Uterus (tissue), 4 donors: ENCODE results near the gene TRIM45. TPM values are rescaled to one million over a fixed set of nuclear protein-coding genes. Genes with fewer than 3 reads are reported as not detected.
"Not testable (repeated sequence)": the region's sequence is repeated elsewhere in the genome, so short reads cannot be mapped to it uniquely, and the experiment has no call there.

Experiments used
- DNase-seq, 2 donors: peaks; one replicate each; pipeline ENCODE4 v3.0.0-alpha.2; 2019 to 2020
- H3K27ac ChIP-seq, 2 donors: fragments of 200-600 bp; sonication (generic); 1 replicate in 1 of 2; 2 replicates in 1 of 2; pipeline ENCODE4 v1.5.1; 2016 to 2018
- H3K27me3 ChIP-seq, 2 donors: fragments of 200-600 bp; sonication (generic); one replicate each; pipeline ENCODE4 v1.5.1; 2018 to 2019; ENCODE audit warnings: control low read depth in 1 of 2
- H3K36me3 ChIP-seq, 2 donors: fragments of 200-600 bp; sonication (generic); one replicate each; pipeline ENCODE4 v1.5.1; 2019; ENCODE audit warnings: control low read depth in 1 of 2
- H3K4me1 ChIP-seq, 2 donors: fragments of 200-600 bp; sonication (generic); one replicate each; pipeline ENCODE4 v1.5.1; 2018 to 2019; ENCODE audit warnings: control low read depth in 1 of 2
- H3K4me3 ChIP-seq, 2 donors: fragments of 200-600 bp; sonication (generic); 1 replicate in 1 of 2; 2 replicates in 1 of 2; pipeline ENCODE4 v1.5.1; 2018 to 2019; ENCODE audit warnings: mild to moderate bottlenecking in 1 of 2
- H3K9me3 ChIP-seq, 2 donors: fragments of 200-600 bp; sonication (generic); one replicate each; pipeline ENCODE4 v1.5.1; 2019; ENCODE audit warnings: control low read depth in 1 of 2
- POLR2A ChIP-seq, 2 donors: fragments of 450-650 bp; IDR thresholded peaks; one replicate each; pipeline ENCODE4 v1.6.1; 2016; ENCODE audit warnings: antibody characterized with exemption in 2 of 2, mild to moderate bottlenecking in 1 of 2, moderate library complexity in 1 of 2
- intact Hi-C: fragments of 100-400 bp; cut with DNase I; formaldehyde crosslinking; loops from one replicate; pipeline ENCODE4 v1.15.1; 2023; ENCODE audit warnings: low total_unique reads
- total RNA-seq, 4 donors: library from RNA; depleted of rRNA in 3 of 4; stranded (reverse); fragments of >200 nt in 3 of 4; gene quantifications; one replicate each; pipeline versions ENCODE4 v1.1.0 to v1.2.4, GENCODE V29; 2014 to 2023
- TF ChIP-seq, protein P1 (sequence below), 4 experiments: fragments of 200-600 bp in 2 of 4; fragments of 450-650 bp in 2 of 4; sonication (generic) in 2 of 4; IDR thresholded peaks; one replicate each; pipeline ENCODE4 v1.5.1; 2016 to 2019; ENCODE audit warnings: antibody characterized with exemption in 4 of 4, mild to moderate bottlenecking in 2 of 4, moderate library complexity in 1 of 4
- donor health status: DM: yes; HTN: yes; CAD: no.

TRIM45 gene
- total RNA-seq, 4 donors from 2014 or later: 2.6 to 16.7 (median 5.5) TPM

- Histone ChIP-seq H3K9me3 (no peaks in the 10 kb centered on the region), H3K4me1 (no peaks in the 10 kb centered on the region), H3K27ac (no peak overlapping the region), H3K4me3 (no peak overlapping the region), H3K27me3 (no peaks in the 10 kb centered on the region), H3K36me3 (no peaks in the 10 kb centered on the region)
- intact Hi-C loops: no loop called here
- TF ChIP-seq, protein P1, sequence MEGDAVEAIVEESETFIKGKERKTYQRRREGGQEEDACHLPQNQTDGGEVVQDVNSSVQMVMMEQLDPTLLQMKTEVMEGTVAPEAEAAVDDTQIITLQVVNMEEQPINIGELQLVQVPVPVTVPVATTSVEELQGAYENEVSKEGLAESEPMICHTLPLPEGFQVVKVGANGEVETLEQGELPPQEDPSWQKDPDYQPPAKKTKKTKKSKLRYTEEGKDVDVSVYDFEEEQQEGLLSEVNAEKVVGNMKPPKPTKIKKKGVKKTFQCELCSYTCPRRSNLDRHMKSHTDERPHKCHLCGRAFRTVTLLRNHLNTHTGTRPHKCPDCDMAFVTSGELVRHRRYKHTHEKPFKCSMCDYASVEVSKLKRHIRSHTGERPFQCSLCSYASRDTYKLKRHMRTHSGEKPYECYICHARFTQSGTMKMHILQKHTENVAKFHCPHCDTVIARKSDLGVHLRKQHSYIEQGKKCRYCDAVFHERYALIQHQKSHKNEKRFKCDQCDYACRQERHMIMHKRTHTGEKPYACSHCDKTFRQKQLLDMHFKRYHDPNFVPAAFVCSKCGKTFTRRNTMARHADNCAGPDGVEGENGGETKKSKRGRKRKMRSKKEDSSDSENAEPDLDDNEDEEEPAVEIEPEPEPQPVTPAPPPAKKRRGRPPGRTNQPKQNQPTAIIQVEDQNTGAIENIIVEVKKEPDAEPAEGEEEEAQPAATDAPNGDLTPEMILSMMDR (IDR thresholded peaks at IDR 0.05): no peak
- no peak for TF ChIP-seq POLR2A (IDR thresholded peaks at IDR 0.05)
- DNase-seq: no peak
Measured at GRCh38 chr1:117105722-117106121, 15.8 kb downstream of the TRIM45 start.

DNA sequence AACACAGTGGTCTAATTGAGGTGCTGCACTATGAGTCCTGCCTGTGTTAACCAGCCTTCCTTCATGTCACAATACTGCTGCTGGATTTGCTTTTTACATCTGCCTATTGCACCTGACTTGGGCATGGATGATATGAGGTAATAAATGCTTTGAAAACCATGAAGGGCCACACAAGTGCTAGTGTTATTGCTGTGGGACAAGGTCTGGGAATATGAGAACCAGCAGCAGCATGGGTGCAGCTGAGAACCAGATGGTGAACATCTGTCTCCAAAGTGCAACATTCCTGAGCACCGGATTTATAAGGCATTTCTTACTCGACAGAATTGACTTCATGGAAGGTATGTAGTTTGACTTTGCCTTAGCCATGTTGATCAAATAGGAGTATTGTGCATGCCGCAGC, 16.6 kb downstream of the TRIM45 start:
- Histone ChIP-seq H3K4me1 (no peaks in the 10 kb centered on the region), H3K27ac (no peak overlapping the region), H3K36me3 (no peaks in the 10 kb centered on the region), H3K4me3 (no peak overlapping the region), H3K27me3 (no peaks in the 10 kb centered on the region), H3K9me3 (no peaks in the 10 kb centered on the region)
- intact Hi-C loops: no loop called here
- TF ChIP-seq POLR2A (IDR thresholded peaks at IDR 0.05): no peak
- TF ChIP-seq, protein P1 (IDR thresholded peaks at IDR 0.05): no peak
- DNase-seq: no peak

GRCh38 chr1:117101858-117102257, 19.7 kb downstream of the TRIM45 start:
- intact Hi-C loops, H3K9me3 ChIP-seq, H3K4me3 ChIP-seq, H3K4me1 ChIP-seq, DNase-seq, H3K27ac ChIP-seq, H3K36me3 ChIP-seq, H3K27me3 ChIP-seq: not testable (repeated sequence)

- Histone ChIP-seq H3K36me3 (no peaks in the 10 kb centered on the region), H3K9me3 (no peaks in the 10 kb centered on the region), H3K27me3 (no peaks in the 10 kb centered on the region), H3K27ac (no peak overlapping the region), H3K4me3 (no peak overlapping the region), H3K4me1 (no peaks in the 10 kb centered on the region)
- DNase-seq: no peak
- intact Hi-C loops: no loop called here
- TF ChIP-seq, protein P1 (IDR thresholded peaks at IDR 0.05): no peak
- TF ChIP-seq POLR2A (IDR thresholded peaks at IDR 0.05): no peak
Measured at GRCh38 chr1:117101334-117101733, 20.2 kb downstream of the TRIM45 start.

GRCh38 chr1:117098287-117098890, 23.2 kb downstream of the TRIM45 start:
- DNase-seq: no peak
- intact Hi-C loops: no loop called here
- no peaks in the 10 kb centered on the region for H3K4me1 ChIP-seq
- no peak for TF ChIP-seq POLR2A (IDR thresholded peaks at IDR 0.05)
- TF ChIP-seq, protein P1 (IDR thresholded peaks at IDR 0.05): no peak
- no peaks in the 10 kb centered on the region for H3K36me3 ChIP-seq
- peak overlapping the region in 1 of 2 donors; percentile 27 for H3K27ac ChIP-seq
- no peaks in the 10 kb centered on the region for H3K9me3 ChIP-seq
- no peaks in the 10 kb centered on the region for H3K27me3 ChIP-seq
- no peak overlapping the region for H3K4me3 ChIP-seq

- H3K4me1 ChIP-seq: no peaks in the 10 kb centered on the region
- H3K27me3 ChIP-seq: no peaks in the 10 kb centered on the region
- H3K36me3 ChIP-seq: no peaks in the 10 kb centered on the region
- DNase-seq: no peak
- no peaks in the 10 kb centered on the region for H3K9me3 ChIP-seq
- intact Hi-C loops: no loop called here
- TF ChIP-seq, protein P1 (IDR thresholded peaks at IDR 0.05): no peak
- no peak for TF ChIP-seq POLR2A (IDR thresholded peaks at IDR 0.05)
- no peak overlapping the region for H3K4me3 ChIP-seq
- H3K27ac ChIP-seq: peak overlapping the region in 1 of 2 donors; percentile 12
Measured at GRCh38 chr1:117097443-117097842, 24.1 kb downstream of the TRIM45 start.
